HL-60/S4 treated with phorbol 12-myristate 13-acetate at 8.2 ng/mL for 4 days and 3 days (cell line): ENCODE results near the gene ADAM33.

Source experiments
- in situ Hi-C: fragments of 300-500 bp; cut with MboI; formaldehyde crosslinking; loops from 2 replicates; pipeline ENCODE4 v1.15.0; 2022; ENCODE audit warnings: low sequenced_read_pairs

ADAM33 gene

DNA sequence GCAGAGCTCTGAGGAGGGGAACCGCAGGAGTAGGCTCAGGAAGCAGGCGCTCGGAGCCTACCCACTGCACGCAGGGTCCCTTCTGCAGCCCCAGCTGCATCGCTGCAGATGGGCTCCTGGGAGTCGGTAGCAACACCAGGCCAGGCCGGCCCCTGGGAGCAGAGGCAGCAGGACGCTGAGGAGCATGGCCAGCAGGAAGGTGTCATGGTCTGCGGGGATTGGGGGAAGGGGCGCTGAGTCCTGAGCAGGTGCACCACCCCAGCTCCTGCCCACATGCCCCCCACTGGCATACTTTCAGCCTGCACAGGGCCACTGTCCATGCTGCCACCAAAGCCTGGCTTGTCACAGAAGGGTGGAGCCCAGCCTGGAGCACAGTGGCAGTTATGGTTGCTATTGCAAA, 10.9 kb downstream of the ADAM33 start:
- in situ Hi-C loops = no loop called here

DNA sequence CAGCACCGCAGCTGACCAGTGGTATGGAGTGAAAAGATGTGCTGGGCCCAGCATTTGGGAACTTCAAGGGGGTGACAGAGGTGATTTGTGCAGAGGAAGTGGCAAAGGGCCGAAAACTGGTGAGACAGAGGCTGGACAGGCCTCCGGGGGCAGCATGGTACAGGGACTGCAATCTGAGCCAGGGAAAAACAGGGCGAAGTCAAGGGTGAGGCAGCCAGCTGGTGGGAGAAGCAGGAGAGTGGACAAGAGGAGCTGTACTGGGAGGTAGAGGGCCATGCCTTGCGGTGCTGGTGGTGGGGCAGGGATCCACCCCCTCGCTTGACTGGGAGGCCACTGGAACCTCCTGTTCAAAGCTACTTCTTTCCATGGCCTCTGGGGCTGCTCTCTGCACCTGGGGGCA, 11.3 kb downstream of the ADAM33 start:
- in situ Hi-C loops = no loop called here

DNA sequence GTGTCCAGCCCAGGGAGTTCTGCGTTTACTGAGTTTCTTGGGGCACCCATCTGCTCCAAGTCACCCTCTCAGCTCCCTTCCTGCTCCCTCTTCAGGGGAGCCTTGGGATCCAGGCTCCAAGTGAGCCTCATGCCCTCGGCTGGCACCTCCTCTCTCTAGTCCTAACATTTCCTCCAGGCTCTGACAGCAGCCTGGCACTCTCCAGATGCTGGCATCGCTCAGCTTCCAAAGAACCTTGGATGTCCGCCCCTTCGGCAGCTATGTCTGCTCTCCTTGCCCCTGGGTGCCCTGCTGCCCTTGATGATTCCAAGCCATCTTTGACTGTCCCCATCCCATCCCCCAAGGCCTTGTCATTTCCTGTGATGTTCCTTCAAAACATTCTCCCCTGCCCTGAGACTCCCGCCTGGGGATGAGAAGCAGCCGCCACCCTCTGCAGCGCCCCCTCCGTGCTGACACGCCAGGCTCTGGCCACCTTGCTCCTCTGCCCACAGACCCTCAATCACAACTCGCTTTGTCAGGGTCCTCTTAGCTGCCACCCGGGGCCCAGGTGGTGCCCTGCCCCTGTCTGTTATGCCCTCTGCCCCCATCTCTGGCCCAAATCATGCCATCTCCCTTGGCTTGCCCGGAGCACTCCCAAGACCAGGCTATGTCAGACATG, 12.0 kb downstream of the ADAM33 start:
- in situ Hi-C loops = no loop called here

DNA sequence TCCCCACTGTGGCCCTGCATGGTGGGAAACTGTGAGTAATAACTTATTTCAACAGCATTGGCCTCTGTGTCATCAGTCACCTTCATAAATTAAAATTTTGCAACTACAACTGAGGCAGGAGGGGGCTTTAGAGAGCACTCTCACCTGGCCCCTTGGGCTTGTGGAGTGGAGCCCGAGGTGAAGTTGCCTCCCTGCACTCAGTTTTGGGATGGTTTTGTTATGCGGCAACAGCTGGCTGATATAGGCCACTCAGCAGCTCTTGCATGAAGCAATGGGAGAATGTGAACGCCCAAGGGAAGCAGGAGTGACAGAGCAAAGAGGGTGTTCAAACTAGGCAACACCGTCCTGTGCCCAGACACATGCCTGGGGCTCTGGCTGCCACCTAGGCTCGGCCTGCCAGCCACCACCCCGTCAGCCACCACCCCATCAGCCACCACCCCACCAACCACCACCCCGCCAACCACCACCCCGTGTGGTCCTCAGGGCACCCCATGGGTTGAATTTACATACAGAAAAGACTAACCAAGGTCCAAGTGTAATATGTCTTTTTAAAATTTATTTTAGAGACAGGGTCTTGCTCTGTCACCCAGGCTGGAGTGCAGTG, 14.3 kb downstream of the ADAM33 start:
- in situ Hi-C loops = no loop called here

DNA sequence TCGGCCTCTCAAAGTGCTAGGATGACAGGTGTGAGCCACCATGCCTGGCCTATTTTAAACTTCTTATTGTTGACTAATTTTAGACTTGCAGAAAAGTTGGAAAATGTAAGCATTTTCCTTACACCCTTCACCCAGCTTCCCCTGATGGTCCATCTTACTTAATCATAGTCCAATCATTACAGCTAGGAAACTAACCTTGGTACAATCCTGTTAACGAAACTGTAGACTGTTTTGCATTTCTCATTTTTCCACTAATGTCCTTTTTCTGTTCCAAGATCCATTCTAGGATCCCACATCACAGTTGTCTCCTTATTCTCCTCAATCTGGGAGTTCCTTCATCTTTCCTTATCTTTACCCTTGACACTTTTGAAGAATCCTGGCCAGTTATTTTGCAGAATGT, 18.0 kb downstream of the ADAM33 start:
- in situ Hi-C loops = no loop called here

DNA sequence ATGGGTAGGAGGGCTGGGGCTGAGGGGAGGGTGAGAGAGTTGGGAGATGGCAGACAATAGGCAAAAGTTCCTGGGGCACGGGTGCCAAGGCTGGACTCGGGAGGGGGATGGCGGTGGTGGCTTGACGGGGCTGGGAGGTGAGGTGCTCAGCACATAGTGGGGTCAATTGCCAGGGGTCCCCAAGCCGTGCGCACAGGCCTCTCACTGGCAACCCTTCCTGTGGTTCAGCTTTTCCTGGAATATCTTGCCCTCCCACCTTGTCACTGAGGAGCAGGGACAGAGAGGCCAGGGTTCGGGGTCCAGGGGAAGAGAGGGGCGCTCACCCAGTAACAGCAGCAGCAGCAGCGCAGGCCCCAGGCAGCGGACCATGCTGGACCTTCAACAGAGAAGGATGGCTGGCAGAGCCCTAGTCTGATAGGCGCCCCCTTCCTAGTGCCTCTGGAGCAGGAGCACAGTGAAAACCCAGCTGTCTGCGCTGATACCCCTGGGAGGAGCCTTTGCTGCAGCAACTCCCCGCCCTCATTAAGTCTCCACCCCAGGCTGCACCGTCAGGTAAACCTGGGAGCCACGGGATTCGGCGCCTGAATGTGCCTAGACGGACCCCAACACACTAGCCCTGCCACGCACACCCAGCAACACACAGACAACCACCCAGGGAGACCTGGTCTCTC, 18.6 kb downstream of the ADAM33 start, which contains the start of gene GFRA4:
GFRA4 (minus strand) TSS at position 369 of the 671 bp plus-strand sequence; CDS start at position 369, 0 bp downstream.
- in situ Hi-C loops = no loop called here

DNA sequence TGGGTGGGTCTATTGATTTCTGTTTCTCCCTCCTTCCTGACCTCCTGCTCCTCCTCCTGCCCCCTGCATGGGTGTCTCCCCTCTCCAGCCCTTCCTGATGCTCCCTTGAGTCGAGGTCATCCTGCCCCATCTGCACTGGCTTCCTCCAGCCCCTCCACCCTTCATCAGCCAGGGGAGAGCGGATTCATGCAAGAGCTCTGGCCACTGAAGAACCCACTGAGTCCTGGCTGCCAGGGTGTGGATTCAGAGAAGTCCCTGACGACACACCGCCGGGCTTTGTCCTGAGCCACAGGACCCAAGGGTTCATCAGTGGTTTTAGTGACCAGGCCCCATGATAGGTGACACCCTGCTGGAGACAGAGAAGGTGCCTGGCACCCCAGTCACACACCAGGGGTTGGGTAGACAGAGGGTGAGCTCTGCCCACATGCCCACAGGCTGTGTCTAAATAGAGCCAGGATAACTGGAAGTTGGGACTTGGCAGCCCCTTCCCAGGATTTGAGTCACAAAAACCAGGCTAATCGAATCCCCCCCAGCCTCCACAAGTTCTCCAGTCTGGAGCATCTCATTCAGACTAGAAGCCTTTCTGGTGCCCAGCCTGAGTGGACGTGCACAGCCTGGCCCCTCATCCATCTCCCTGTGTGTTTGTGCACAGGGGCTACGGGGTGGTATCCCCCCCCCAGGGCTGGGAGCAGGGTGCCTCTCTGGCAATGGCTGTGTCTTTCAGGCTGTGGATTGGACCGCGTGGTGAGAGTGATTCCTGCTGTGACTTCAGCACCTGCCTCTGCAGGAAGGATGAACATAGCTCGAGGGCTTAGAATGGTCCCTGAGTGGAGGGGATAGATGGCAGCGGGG, 19.8 kb downstream of the ADAM33 start:
- in situ Hi-C loops = no loop called here

DNA sequence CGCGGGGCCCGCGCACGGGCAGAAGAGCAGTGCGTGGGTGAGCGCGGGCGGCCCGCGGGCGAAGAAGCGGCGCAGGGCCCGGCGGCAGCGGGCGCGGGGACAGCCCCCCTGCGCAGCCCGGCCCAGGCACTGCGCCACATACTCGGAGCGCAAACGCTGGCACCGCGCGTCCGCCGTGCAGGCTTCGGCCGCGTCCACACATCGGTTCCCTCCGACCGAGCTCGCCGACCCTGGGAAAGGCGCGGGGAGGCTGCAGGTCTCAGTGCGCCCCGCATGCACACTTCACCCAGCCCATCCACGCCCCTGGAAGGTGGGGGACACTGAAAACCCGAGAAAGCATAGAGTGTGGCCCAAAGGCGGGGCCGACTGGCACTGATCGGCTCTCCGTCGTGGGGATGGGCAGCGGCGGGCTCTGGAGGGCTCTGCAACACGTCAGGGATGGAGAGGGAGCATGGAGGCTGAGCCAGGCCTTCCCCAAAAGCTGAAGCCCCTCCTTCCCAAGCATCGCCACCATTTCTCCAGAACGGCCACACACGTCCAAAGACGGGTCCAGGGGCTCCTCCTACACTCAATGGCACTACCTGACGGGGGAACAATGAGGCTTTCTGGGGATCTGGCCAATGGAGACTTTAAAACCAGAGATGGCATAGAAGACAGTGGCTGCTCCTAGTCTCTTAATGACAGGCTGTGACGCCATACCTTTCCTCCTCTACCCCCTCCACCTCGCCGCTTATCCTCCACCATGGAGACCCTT, 20.6 kb downstream of the ADAM33 start:
- in situ Hi-C loops = no loop called here

DNA sequence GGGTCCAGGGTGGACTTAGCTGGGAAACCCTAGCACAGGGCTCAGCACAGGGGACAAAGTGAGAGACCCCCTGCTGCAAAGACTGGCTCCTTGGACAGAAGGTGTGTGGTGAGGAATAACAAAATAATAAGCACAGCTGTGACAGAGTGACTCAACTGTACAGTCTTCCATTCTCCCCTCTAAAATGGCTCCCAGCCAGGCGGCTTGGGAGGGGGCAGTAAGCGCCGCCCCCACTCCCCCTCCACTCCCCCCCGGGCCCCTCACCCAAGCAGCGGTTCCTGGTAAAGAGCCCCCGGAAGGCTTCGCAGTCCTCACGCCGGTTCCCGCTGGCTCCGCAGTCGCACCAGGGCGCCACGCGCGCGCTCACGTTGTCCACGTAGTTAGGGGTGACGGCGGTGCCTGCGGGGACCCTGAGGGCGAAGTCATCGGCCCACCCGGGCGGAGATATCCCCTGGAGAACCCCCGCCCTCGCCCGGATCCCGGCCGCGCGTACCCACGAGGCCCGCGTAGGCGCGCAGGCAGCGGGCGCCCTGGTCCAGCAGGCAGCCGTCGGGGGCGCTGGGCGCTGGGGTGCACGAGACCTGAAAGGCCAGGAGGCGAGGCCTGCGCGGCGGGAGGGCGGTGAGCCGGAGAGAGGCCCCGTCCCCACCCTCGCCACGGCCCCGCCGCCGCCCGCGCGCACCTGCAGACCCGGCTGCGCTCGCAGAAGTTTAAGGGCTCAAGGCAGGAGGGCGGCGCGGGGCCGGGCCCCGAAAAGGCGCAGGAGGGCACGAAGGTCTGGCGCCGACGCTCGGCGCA, 21.3 kb downstream of the ADAM33 start:
- in situ Hi-C loops = no loop called here

DNA sequence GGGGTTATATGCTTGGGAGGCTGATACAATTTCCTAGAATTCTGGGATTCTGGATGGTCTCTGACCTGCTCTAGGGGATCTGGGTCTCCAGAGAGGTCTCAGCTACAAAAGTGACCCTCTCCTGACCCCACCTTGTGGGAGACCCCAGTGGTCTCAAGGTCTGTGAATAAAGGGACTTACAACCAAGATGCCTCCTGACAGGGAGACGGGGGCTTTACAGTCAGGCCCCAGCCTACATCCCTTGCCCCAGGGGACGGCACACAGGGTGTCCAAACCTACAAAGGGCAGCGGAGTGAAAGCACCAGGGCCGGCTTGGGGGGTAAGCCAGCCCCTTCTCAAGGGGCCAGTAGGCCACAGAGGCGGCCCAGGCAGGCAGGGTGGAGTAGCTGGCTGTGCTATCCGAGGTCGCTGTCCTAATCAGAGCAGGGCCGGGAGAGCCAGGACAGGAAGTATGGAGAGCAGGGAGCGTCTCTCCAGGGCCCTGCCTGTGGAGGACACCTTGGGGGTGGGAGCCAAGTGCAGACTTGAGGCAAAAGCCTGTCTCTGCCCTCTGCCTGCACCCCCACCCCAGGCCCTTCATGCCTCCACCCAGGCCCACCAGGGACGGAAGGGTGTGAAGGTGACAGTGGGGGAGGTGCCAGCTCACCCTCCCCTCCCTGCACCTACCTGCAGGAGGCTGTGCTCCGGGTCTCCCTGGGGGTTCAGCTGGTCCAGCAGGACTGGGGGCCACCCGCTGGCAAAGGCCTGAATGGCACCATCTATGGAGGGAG, 22.1 kb downstream of the ADAM33 start:
- in situ Hi-C loops = no loop called here

DNA sequence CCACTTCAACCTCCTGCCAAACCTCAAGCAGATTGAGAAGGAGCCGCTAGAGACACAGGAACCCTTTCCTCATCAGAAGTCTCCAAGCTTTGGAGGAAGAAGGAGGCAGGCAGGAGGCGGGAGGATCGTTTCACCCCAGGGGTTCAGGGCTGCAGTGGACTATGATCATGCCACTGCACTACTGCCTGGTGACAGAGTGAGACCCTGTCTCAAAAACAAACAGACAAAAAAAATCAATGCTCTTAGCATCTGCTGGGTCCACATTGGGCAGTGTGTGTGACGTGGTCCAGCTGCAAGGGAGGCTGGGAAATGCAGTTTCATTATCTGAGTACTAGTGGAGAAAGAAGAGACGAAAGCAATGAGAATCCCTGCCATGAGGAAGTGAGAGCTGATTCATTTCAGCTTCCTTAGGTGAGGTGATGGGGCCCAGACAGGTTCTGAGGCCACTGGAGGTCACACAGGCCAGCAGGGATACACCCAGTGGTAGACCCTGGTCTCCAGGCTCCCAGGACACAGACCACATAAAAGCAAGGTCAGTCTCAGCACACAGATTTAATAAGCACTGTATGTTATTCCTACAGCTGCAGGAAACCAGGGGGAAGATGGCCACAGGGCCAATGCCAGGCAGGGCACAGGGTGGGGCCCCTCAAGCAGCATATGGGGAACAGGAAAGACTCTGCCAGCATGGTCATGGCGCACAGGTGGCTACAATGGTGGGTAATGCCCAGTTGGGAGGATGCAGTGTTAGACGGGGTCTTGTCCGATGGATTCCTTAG, 22.9 kb downstream of the ADAM33 start:
- in situ Hi-C loops = no loop called here

DNA sequence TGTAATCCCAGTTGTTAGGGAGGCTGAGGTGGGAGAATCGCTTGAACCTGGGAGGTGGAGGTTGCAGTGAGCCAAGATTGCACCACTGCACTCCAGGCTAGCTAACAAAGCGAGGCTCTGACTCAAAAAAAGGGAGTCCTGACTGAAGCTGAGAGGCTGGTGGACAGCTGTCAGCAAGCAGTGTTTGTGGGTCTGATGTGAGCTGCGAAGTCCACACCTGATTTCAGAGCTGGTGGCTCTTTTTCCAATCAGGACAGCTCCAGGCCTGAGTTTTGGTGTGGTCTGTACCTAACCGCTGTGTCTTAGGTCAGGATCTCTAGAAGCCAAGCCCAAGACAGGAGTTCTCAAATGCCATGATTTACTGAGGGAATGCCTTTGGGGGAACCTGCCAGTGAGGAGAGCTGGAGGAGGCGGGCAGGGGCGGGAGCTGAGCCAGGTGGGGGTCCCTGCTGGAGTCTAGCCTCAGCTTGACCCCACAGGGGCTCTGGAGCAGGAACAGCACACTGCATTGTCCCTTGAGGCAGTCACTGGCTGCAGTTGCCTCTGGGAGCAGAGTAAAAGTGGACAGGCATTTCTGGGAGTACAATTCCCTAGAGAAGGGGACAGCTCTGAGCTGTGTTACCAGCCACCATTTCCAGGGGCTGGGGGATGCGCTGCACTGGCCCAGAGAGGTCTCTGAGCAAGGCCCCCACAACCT, 23.6 kb downstream of the ADAM33 start:
- in situ Hi-C loops = no loop called here

DNA sequence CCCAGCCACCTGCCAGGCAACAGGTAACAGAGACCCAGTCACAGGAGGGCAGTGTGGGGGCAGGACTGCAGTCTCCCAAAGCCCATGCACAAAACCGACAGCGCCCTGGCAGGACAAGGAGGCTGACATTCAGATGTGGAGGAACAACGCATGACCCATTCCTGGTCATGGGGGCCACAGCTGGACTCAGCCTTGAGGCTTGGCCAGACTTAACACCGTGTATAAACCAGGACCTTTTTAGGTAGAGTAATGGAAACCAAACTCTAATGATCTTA, 26.7 kb downstream of the ADAM33 start:
- in situ Hi-C loops = no loop called here

DNA sequence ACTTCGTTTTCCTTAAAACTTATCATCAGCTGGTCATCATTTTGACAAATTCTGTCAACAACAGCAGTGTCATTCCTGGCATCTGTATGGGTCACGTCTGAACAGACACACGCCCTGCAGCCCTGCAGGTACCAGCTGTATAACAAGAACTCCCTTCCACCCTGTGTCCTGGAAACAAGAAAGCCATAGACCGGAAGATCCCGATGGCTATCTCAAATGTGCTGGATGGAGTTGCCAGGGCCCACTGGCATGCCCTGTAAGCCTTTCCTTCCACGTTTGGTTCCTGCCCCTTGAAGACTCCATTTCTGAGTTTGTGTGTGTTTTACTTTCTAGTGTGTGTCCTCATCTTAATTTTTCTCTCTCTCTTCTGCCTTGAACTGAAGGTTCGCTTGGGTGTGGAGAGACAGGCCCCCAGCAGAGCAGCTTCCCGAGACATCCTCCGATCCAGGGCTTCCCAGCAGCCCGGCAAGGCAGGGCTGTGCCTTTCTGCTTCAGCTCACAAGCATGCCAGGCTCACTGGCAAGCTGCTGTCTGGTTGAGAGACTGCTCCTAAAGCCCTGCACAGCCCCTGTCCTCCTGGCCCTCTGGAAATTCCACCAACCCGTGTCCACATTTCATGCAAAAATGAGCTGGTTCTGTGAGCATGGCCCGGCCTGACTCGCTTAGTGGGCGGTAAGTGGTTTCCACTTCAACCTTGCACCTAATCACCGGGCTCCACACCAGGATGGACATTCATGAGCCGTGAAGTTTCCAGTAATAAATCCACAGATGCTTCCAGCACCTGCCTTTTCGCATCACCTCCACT, 27.3 kb downstream of the ADAM33 start:
- in situ Hi-C loops = no loop called here

DNA sequence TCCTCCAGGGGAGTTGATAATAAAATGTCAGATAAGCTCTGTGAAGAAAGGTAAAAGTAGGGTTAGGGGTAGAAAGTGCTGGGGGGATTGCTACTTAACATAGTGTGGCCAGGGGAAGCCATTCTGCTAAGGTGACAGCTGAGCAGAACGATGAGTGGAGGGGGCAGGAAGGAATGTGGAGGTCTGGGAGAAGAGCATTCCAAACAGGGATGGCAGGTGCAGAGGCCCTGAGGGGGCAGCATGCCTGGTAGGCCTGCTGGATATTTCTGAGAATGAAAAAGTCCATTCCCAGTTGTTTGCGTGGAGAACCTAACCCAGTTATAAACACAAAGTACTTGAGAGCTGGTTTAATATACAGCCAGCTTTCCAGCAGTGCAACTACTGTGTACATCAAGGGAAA, 27.9 kb downstream of the ADAM33 start:
- in situ Hi-C loops = no loop called here

DNA sequence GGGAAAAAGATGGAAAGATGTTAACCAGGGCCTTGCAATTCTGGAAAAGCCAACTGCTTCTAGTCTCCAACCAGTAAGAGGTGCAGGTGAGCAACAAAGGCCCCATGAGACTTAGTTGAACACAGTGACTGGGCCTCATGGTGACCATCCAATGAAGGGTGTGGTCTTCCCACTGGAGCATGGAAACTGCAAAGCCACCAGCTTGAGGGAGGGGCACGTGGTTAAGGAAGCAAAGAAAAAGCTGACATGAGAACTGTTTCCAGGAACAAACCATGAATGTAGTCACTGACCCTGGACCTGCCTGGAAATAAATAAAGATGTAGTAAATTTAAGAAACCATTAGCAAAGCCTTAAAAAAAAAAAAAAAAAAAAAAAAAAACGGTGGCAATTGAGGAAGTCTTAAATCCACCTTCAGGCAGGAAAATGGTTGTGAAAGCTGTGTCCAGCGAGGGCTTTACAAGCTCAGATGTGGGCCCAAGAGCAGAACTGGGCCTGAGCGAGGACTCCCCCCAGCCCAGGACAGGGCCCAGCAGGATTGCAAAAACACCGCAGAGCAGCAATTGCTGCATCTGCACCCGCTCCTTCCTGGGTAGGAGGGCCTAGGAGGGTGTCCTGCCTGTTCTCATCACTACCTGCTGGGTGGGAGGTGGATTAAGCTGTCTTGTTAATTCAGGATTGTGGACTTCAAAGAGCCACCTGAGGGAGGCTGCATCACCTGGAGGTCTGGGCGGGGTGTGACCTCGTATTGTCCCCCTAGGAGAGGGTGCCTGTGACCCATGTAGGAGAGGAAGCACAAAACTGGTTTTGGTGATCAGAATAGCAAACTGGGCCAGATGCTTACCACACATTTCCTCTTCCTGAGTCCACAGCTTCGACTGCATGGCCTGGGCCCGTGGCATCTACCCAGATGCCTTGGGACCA, 28.9 kb downstream of the ADAM33 start:
- in situ Hi-C loops = no loop called here
